Hepatocyte (in vitro differentiated cells): ENCODE results near the gene FXYD2. TPM values are rescaled to one million over a fixed set of nuclear protein-coding genes. Genes with fewer than 3 reads are reported as not detected.

ENCODE experiments used
- DNase-seq: peaks from one replicate; pipeline ENCODE4 v3.0.0-alpha.2; 2016; ENCODE audit warnings: low spot score
- H2AFZ ChIP-seq: fragments of 200-600 bp; sonication (generic); 2 replicates; pipeline ENCODE4 v1.6.0; 2016; ENCODE audit warnings: antibody characterized with exemption, mild to moderate bottlenecking
- H3K27ac ChIP-seq: fragments of 200-600 bp; sonication (generic); 2 replicates; pipeline ENCODE4 v1.5.1; 2016; ENCODE audit warnings: mild to moderate bottlenecking
- H3K27me3 ChIP-seq: fragments of 200-600 bp; sonication (generic); 2 replicates; pipeline ENCODE4 v1.6.1; 2016
- H3K36me3 ChIP-seq: fragments of 200-600 bp; sonication (generic); replicated peaks from 2 replicates; pipeline ENCODE4 v1.5.1; 2016; ENCODE audit warnings: low read depth; ENCODE audit not compliant: insufficient read depth
- H3K4me1 ChIP-seq: fragments of 200-600 bp; sonication (generic); 2 replicates; pipeline ENCODE4 v1.5.1; 2016; ENCODE audit warnings: mild to moderate bottlenecking, moderate library complexity; ENCODE audit not compliant: insufficient read depth
- H3K4me2 ChIP-seq: fragments of 200-600 bp; sonication (generic); 2 replicates; pipeline ENCODE4 v1.6.0; 2016
- H3K4me3 ChIP-seq: fragments of 200-600 bp; sonication (generic); 2 replicates; pipeline ENCODE4 v1.5.1; 2016; ENCODE audit warnings: mild to moderate bottlenecking
- H3K79me2 ChIP-seq: fragments of 200-600 bp; sonication (generic); 2 replicates; pipeline ENCODE4 v1.6.0; 2017; ENCODE audit warnings: mild to moderate bottlenecking
- H3K9me2 ChIP-seq: fragments of 200-600 bp; sonication (generic); replicated peaks from 2 replicates; pipeline ENCODE4 v1.6.0; 2017; ENCODE audit warnings: mild to moderate bottlenecking; ENCODE audit not compliant: insufficient read depth
- H3K9me3 ChIP-seq: fragments of 200-600 bp; sonication (generic); 2 replicates; pipeline ENCODE4 v1.5.1; 2016; ENCODE audit warnings: low read depth, mild to moderate bottlenecking
- H4K20me1 ChIP-seq: fragments of 200-600 bp; sonication (generic); 2 replicates; pipeline ENCODE4 v1.6.0; 2016; ENCODE audit warnings: mild to moderate bottlenecking; ENCODE audit not compliant: insufficient read depth, poor library complexity, severe bottlenecking
- CTCF ChIP-seq: fragments of 200-600 bp; sonication (generic); IDR thresholded peaks from 2 replicates; pipeline ENCODE4 v1.5.1; 2016; ENCODE audit warnings: antibody characterized with exemption, mild to moderate bottlenecking; ENCODE audit not compliant: poor library complexity
- EZH2 ChIP-seq: fragments of 200-600 bp; sonication (generic); IDR thresholded peaks from 2 replicates; pipeline ENCODE4 v1.6.1; 2016; ENCODE audit warnings: antibody characterized with exemption, mild to moderate bottlenecking, borderline replicate concordance
- EZH2phosphoT487 ChIP-seq: fragments of 200-600 bp; sonication (generic); IDR thresholded peaks from one replicate; pipeline ENCODE4 v1.6.1; 2018; ENCODE audit warnings: antibody characterized with exemption, mild to moderate bottlenecking, low read depth, moderate library complexity; ENCODE audit not compliant: unreplicated experiment, severe bottlenecking
- WGBS: methylation state at CpG from one replicate; pipeline ENCODE4 v1.1.6; 2016; ENCODE audit warnings: low lambda C conversion rate; ENCODE audit errors: missing lambda C conversion rate; 5-methylcytosine and 5-hydroxymethylcytosine counted together
- polyA plus RNA-seq: library from polyadenylated mRNA; unstranded; fragments of >200 nt; fragmentation: Nextera tagmentation; extraction: Ambion mirVana; gene quantifications from 2 replicates; pipeline ENCODE4 v1.2.1, GENCODE V29; 2016
- total RNA-seq: library from RNA; depleted of rRNA; stranded (reverse); fragments of >200 nt; gene quantifications from 2 replicates; pipeline ENCODE4 v1.2.3, GENCODE V29; 2014

FXYD2 gene
- total and polyA plus RNA-seq, 2 experiments from 2014 or later, result 72.7 to 93.8 TPM

GRCh38 chr11:117771197-117771596, 53.3 kb downstream of the FXYD2 start:
- H3K4me2 ChIP-seq, result no peak overlapping the region
- no peak overlapping the region for H3K4me3 ChIP-seq
- no peaks in the 10 kb centered on the region for H3K79me2 ChIP-seq
- no peak overlapping the region for H2AFZ ChIP-seq
- peaks cover 15% of the 10 kb centered on the region for H3K27me3 ChIP-seq
- no peaks in the 10 kb centered on the region for H3K9me3 ChIP-seq
- no peak for DNase-seq
- 94% methylated on average over 6 of the region's 6 CpGs for WGBS
- H3K9me2 ChIP-seq, result no peaks in the 10 kb centered on the region
- H4K20me1 ChIP-seq, result no peaks in the 10 kb centered on the region
- TF ChIP-seq EZH2phosphoT487 (no peak), EZH2 (no peak), CTCF (no peak)
- H3K4me1 ChIP-seq, result no peaks in the 10 kb centered on the region
- H3K27ac ChIP-seq, result no peak overlapping the region
- no peaks in the 10 kb centered on the region for H3K36me3 ChIP-seq

GRCh38 chr11:117770061-117770460, 54.5 kb downstream of the FXYD2 start:
- Histone ChIP-seq H3K4me1 (no peaks in the 10 kb centered on the region), H4K20me1 (no peaks in the 10 kb centered on the region), H3K27ac (no peak overlapping the region), H3K4me3 (no peak overlapping the region), H3K9me3 (no peaks in the 10 kb centered on the region), H3K79me2 (no peaks in the 10 kb centered on the region), H3K9me2 (no peaks in the 10 kb centered on the region), H3K4me2 (no peak overlapping the region), H3K36me3 (no peaks in the 10 kb centered on the region), H3K27me3 (peaks cover 6% of the 10 kb centered on the region), H2AFZ (no peak overlapping the region)
- TF ChIP-seq EZH2phosphoT487, result no peak
- no peak for TF ChIP-seq EZH2
- no peak for TF ChIP-seq CTCF
- no peak for DNase-seq
- 95% methylated on average over 4 of the region's 4 CpGs for WGBS

Other genes starting within 250 kb of the FXYD2 start
- gene DSCAML1, start 27.5 kb downstream of the FXYD2 start, total RNA-seq, result 2.6 and 3.2 TPM in 2 replicates
- 0.46 and 1.1 TPM in 2 replicates for gene DSCAML1, start 27.5 kb downstream of the FXYD2 start, polyA plus RNA-seq
- gene FXYD6, start 51.9 kb upstream of the FXYD2 start, total RNA-seq, result 19.5 and 28.3 TPM in 2 replicates
- gene FXYD6, start 51.9 kb upstream of the FXYD2 start, polyA plus RNA-seq, result 56.9 and 68.2 TPM in 2 replicates
- 1.0 and 1.3 TPM in 2 replicates for gene TMPRSS13, start 104.7 kb upstream of the FXYD2 start, total RNA-seq
- 1.1 and 1.9 TPM in 2 replicates for gene TMPRSS13, start 104.7 kb upstream of the FXYD2 start, polyA plus RNA-seq
- 0.28 and 2.3 TPM in 2 replicates for gene IL10RA, start 161.7 kb upstream of the FXYD2 start, total RNA-seq
- gene IL10RA, start 161.7 kb upstream of the FXYD2 start, polyA plus RNA-seq, result 0.90 and 1.5 TPM in 2 replicates